ENCODE data around the gene BRCC3.

DNA sequence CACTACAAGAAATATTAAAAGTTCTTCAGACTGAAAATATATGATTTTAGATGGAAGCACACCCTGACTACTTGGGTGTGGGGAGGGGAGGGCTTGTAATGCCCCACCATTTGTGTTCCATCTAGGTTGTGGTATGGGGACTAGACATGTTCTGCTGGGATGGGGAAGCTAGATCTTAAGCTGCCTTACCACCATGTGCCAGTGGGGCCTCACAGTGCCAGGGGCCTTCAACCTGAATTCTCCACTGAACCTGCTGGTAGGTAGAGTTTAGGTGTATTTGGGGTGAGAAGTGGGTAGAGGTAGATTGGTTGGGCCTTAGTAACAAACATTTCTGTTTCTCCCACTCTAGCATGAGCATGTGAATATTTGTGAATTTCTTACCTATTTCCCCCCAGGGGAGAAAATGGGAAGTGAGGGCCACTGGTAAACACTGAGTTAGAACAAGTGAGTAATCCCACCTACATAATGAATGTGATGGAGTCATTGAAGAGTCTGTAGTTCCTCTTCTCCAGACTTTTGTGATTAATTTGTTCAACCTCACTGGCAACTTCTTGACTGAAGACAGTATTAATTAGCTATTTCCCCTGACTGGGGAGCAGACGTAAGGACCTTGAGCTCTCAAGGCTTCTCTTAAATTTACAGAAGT is 44.0 kb downstream of the BRCC3 start:
- no peak for TF ChIP-seq EZH2phosphoT487 (IDR thresholded peaks at IDR 0.05; ENCODE audit: insufficient read depth, low read depth)
- no peak for TF ChIP-seq EZH2 (IDR thresholded peaks at IDR 0.05; ENCODE audit: insufficient read depth, poor library complexity, severe bottlenecking)
